Epithelial cell of esophagus (primary cell): Measurements from ENCODE around the gene SNRPA.

Experiments used
- DNase-seq: peaks from one replicate; pipeline ENCODE4 v3.0.0; 2010; ENCODE audit warnings: low read depth
- H3K4me3 ChIP-seq: 2 replicates; pipeline ENCODE4 v1.5.1; 2011; ENCODE audit warnings: mild to moderate bottlenecking, low read length, control low read depth
- TF ChIP-seq, protein P1 (sequence below): IDR thresholded peaks from 2 replicates; pipeline ENCODE4 v1.5.1; 2011; ENCODE audit warnings: low read depth, mild to moderate bottlenecking, low read length, control low read depth, inconsistent platforms; ENCODE audit not compliant: insufficient read depth; ENCODE audit errors: missing control alignments

The SNRPA gene

GRCh38 chr19:40750874-40751537, at the start of gene SNRPA:
TSS of gene SNRPA (plus strand) at chr19:40751203. CDS start at chr19:40751409, 206 bp downstream.
- DNase-seq = peak; percentile 98
- H3K4me3 ChIP-seq = peak within 1 kb of the TSS; percentile 99
- TF ChIP-seq, protein P1, sequence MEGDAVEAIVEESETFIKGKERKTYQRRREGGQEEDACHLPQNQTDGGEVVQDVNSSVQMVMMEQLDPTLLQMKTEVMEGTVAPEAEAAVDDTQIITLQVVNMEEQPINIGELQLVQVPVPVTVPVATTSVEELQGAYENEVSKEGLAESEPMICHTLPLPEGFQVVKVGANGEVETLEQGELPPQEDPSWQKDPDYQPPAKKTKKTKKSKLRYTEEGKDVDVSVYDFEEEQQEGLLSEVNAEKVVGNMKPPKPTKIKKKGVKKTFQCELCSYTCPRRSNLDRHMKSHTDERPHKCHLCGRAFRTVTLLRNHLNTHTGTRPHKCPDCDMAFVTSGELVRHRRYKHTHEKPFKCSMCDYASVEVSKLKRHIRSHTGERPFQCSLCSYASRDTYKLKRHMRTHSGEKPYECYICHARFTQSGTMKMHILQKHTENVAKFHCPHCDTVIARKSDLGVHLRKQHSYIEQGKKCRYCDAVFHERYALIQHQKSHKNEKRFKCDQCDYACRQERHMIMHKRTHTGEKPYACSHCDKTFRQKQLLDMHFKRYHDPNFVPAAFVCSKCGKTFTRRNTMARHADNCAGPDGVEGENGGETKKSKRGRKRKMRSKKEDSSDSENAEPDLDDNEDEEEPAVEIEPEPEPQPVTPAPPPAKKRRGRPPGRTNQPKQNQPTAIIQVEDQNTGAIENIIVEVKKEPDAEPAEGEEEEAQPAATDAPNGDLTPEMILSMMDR = no peak

DNA sequence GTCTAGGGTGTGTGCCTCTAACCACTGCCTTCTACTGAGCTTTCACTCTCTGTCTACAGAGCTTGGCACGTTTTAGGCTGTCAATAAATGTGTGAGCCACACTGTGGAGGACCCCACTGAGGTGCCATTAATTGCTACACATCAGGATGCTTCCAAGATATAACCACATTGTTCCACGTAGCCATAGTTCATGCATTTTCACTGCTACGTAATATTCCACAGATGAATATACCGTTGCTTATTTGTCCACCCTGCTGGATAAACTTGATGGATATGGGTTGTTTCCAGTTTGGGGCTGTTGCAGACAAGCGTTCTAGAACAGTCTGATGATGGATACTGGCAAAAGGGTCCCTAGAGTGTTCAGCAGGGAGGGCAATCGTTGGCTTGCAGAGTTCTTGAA, 49.2 kb upstream of the SNRPA start:
- TF ChIP-seq, protein P1 = no peak
- DNase-seq = no peak
- no peak overlapping the region for H3K4me3 ChIP-seq

GRCh38 chr19:40702337-40703012, 48.5 kb upstream of the SNRPA start:
- H3K4me3 ChIP-seq = no peak overlapping the region
- peak; percentile 73 for DNase-seq
- TF ChIP-seq, protein P1 = peak; percentile 67

- TF ChIP-seq, protein P1 = no peak
- no peak overlapping the region for H3K4me3 ChIP-seq
- no peak for DNase-seq
These were observed 47.8 kb upstream of the SNRPA start for GRCh38 chr19:40703029-40703755.

DNA sequence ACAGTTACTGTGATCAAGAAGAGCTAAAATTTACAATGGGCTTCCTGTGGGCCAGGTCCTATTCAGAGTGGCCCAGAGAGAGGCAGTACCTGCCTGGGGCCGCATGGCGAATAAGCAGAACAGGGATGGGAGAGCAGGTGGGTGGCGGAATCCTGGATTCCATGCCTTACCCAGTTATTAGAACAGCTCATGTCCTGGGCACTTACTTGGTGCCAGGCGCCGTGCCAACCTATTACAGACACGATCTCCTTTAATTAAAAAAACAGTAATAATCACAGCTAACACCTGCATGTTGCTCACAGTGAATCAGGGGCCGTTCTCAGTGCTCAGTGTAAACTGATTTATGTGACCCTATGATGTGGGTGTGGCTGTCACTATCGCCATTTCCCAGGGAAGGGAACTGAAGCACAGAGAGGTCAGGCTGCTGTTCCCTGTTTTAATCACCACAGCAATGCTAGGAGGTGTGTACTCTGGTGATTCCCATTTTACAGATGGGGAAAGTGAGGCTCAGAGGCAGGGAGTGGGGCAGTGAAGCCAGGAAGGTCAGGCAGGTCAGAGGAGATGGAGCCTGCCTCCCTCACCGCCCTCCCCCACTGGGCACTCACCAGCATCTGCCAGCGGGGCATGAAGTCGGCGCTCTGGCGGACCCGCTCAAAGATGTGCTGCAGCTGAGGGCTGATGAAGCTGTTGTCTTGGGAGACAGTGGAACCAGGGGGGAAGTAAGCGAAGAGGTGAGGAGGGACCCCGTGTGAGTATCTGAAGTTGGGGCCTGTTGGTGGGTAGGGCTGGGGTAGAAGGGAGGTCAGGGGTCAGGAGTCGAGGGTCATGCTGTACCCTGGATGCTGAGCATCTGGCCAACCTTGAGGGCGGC, 46.3 kb upstream of the SNRPA start:
- DNase-seq = no peak
- H3K4me3 ChIP-seq = no peak overlapping the region
- TF ChIP-seq, protein P1 = no peak

DNA sequence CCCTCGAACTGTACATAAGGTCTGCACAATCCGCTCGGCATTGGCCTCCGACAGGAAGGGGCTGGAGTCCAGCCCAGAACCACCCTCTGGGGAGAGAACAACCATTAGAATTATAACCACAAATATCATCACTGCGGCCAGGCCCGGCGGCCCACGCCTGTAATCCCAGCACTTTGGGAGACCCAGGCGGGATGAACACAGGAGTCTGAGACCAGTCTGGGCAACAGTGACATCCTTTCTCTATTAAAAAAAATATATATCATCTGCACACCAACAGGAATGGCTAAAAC, 45.7 kb upstream of the SNRPA start:
- DNase-seq = no peak
- TF ChIP-seq, protein P1 = no peak
- H3K4me3 ChIP-seq = no peak overlapping the region
